ENCODE data around the gene TRIO. TPM values are rescaled to one million over a fixed set of nuclear protein-coding genes. Genes with fewer than 3 reads are reported as not detected.

The TRIO gene
- total RNA-seq, 1 experiment from 2014 or later = 68.4 TPM

DNA sequence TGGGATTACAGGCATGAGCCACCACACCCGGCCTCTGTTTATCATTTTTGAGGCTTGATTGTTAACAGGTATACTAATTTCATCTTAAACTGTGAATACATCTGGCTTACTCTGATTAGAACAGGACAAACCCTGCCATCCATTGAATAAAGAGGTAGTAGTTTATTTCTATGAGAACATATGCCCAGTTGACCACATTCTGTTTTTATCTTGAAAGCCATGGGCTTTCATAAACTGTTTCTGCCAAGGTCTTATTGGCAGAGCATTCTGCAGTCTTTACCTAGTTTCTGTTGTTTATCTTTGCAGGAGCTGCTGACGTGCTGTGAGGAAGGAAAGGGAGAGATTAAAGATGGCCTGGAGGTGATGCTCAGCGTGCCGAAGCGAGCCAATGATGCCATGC, 253.6 kb downstream of the TRIO start:
- Histone ChIP-seq H3K27ac (ENCODE audit: low read depth, low read length) (no peak overlapping the region), H3K9ac (ENCODE audit: low read length) (no peak overlapping the region), H4K20me1 (ENCODE audit: insufficient read depth) (no peaks in the 10 kb centered on the region), H3K27me3 (ENCODE audit: insufficient read depth, low read length) (no peaks in the 10 kb centered on the region), H3K4me1 (ENCODE audit: control insufficient read depth in 1 of 2, insufficient read depth in 2 of 2, low read length in 2 of 2) (peaks cover 0 to 8% of the 10 kb centered on the region in 2 experiments; a peak in 1 of 4 replicates), H2AFZ (ENCODE audit: low read depth, low read length, poor library complexity, severe bottlenecking) (no peak overlapping the region), H3K36me3 (ENCODE audit: control insufficient read depth in 1 of 2, insufficient read depth in 2 of 2, low read length in 2 of 2) (peaks cover 5 to 21% of the 10 kb centered on the region in 2 experiments; a peak in 3 of 4 replicates), H3K4me3 (replicated peaks in 1 of 2; ENCODE audit: low read depth in 1 of 2, low read length in 2 of 2) (no peak overlapping the region), H3K4me2 (ENCODE audit: low read length) (no peak overlapping the region), H3K9me3 (ENCODE audit: control insufficient read depth in 1 of 2, insufficient read depth in 1 of 2, low read depth in 1 of 2, low read length in 2 of 2) (no peaks in the 10 kb centered on the region), H3K9me2 (ENCODE audit: insufficient read depth) (no peaks in the 10 kb centered on the region), H3K79me2 (ENCODE audit: insufficient read depth, low read length) (peaks cover 4% of the 10 kb centered on the region; the same call in 1 of the 2 replicates)
- ATAC-seq (no peak), DNase-seq (ENCODE audit: low read depth, low spot score) (no peak)
- ChIA-PET RAD21 (ENCODE audit: low non-redundant PET in 1 of 2, low total read pairs in 2 of 2, uncharacterized antibody in 2 of 2, unreplicated experiment in 2 of 2) (no interaction called here), POLR2A (no interaction called here), CTCF (interaction anchor here (1.4 kb wide), 1 partner anchor 252 kb away, joined by 7 read pairs; no protein-coding TSS in a partner anchor)
- TF ChIP-seq EGR1 (IDR thresholded peaks at IDR 0.05; ENCODE audit: low read depth) = no peak
- no peak for TF ChIP-seq EZH2phosphoT487 (IDR thresholded peaks at IDR 0.05; ENCODE audit: borderline replicate concordance)
- TF ChIP-seq SP1 (IDR thresholded peaks at IDR 0.05; ENCODE audit: low read depth) = no peak
- no TSS peak for BruUV-seq (replicated peaks)
- intact Hi-C loops (cut with micrococcal nuclease) = loop anchor here (10.0 kb wide), 1 partner anchor 618 kb away; no protein-coding TSS in a partner anchor

DNA sequence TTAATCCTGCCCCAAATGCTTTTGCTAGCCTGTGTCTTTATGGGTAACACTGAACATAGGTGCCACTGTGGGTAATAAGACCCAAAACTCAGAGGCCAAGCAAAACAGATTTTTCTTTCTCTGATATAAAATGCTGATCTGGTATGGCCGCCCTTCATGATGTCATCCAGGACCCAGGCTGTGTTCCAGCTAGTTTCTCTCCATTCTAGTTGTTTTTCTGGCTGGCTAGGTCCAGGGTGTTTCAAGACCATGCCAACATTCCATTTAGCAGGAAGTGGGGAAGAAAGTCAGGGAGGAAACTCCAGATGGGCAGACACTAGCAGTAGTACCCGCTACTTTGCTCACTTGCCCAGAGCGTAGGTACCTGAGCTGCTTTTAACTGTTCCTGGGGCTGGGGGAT, 254.6 kb downstream of the TRIO start:
- Histone ChIP-seq H3K36me3 (ENCODE audit: control insufficient read depth in 1 of 2, insufficient read depth in 2 of 2, low read length in 2 of 2) (peaks cover 5 to 23% of the 10 kb centered on the region in 2 experiments; a peak in 3 of 4 replicates), H4K20me1 (ENCODE audit: insufficient read depth) (no peaks in the 10 kb centered on the region), H2AFZ (ENCODE audit: low read depth, low read length, poor library complexity, severe bottlenecking) (no peak overlapping the region), H3K9ac (ENCODE audit: low read length) (no peak overlapping the region), H3K4me1 (ENCODE audit: control insufficient read depth in 1 of 2, insufficient read depth in 2 of 2, low read length in 2 of 2) (peaks cover 0 to 8% of the 10 kb centered on the region in 2 experiments; a peak in 1 of 4 replicates), H3K27ac (ENCODE audit: low read depth, low read length) (no peak overlapping the region), H3K9me3 (ENCODE audit: control insufficient read depth in 1 of 2, insufficient read depth in 1 of 2, low read depth in 1 of 2, low read length in 2 of 2) (peaks cover 0 to 5% of the 10 kb centered on the region in 2 experiments; a peak in 1 of 4 replicates), H3K79me2 (ENCODE audit: insufficient read depth, low read length) (peaks cover 9% of the 10 kb centered on the region; the same call in 1 of the 2 replicates), H3K4me2 (ENCODE audit: low read length) (no peak overlapping the region), H3K4me3 (replicated peaks in 1 of 2; ENCODE audit: low read depth in 1 of 2, low read length in 2 of 2) (no peak overlapping the region), H3K9me2 (ENCODE audit: insufficient read depth) (no peaks in the 10 kb centered on the region), H3K27me3 (ENCODE audit: insufficient read depth, low read length) (no peaks in the 10 kb centered on the region)
- CTCF ChIA-PET = interaction anchor here (1.5 kb wide), 1 partner anchor 251 kb away, joined by 7 read pairs; no protein-coding TSS in a partner anchor
- POLR2A ChIA-PET = no interaction called here
- DNase-seq (ENCODE audit: low read depth, low spot score) (no peak), ATAC-seq (no peak)
- BruUV-seq (replicated peaks) = no TSS peak
- TF ChIP-seq SRF (IDR thresholded peaks at IDR 0.05; ENCODE audit: low read depth) (no peak), EZH2phosphoT487 (IDR thresholded peaks at IDR 0.05; ENCODE audit: borderline replicate concordance) (no peak), RAD21 (IDR thresholded peaks at IDR 0.05; ENCODE audit: low read depth) (no peak)
- TF ChIP-seq, protein P1, sequence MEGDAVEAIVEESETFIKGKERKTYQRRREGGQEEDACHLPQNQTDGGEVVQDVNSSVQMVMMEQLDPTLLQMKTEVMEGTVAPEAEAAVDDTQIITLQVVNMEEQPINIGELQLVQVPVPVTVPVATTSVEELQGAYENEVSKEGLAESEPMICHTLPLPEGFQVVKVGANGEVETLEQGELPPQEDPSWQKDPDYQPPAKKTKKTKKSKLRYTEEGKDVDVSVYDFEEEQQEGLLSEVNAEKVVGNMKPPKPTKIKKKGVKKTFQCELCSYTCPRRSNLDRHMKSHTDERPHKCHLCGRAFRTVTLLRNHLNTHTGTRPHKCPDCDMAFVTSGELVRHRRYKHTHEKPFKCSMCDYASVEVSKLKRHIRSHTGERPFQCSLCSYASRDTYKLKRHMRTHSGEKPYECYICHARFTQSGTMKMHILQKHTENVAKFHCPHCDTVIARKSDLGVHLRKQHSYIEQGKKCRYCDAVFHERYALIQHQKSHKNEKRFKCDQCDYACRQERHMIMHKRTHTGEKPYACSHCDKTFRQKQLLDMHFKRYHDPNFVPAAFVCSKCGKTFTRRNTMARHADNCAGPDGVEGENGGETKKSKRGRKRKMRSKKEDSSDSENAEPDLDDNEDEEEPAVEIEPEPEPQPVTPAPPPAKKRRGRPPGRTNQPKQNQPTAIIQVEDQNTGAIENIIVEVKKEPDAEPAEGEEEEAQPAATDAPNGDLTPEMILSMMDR (IDR thresholded peaks at IDR 0.05 in 2 of 3, conservative IDR thresholded peaks at IDR 0.05 in 1 of 3; ENCODE audit: borderline replicate concordance in 1 of 3, insufficient read depth in 1 of 3, low read depth in 2 of 3, low read length in 2 of 3) = no peak
- RAD21 ChIA-PET (ENCODE audit: low non-redundant PET in 1 of 2, low total read pairs in 2 of 2, uncharacterized antibody in 2 of 2, unreplicated experiment in 2 of 2) = no interaction called here
- intact Hi-C loops (cut with micrococcal nuclease) = loop anchor here (10.0 kb wide), 1 partner anchor 617 kb away; no protein-coding TSS in a partner anchor

All from HCT116 (cell line).